ENCODE measurements around the gene ARHGEF19.
"Not testable (repeated sequence)": the region's sequence is repeated elsewhere in the genome, so short reads cannot be mapped to it uniquely, and the experiment has no call there.

Gene ARHGEF19

DNA sequence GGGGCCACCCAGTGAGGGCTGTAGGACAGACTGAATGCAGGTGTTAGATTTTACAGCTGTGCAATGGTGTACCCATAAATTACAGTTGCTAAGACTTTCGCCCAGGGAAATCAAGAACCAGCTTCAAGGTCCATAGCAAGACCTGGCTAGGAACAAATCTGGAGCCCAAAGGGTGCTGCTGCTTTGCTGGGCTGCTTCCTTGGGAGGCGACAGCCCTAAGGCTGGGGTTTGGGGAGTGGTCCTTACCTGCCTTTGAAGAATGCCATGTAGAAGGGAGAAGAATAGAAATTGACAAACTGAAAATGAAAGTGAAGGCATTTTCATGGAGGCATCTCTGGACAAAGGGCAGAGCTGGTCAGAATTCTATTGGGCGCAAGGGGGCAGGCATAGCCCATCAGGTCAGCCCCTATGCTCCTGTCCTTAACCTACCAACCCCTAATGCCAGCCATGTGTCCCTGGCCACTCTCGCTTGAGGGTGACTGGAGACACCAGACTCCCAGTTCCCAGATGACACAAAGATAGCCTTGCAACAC is 7.6 kb upstream of the ARHGEF19 start:
- DNase-seq (ENCODE audit: low spot score), result no peak

- no peak for DNase-seq (ENCODE audit: low spot score)
Observed at GRCh38 chr1:16218674-16219071, 6.2 kb upstream of the ARHGEF19 start.

DNA sequence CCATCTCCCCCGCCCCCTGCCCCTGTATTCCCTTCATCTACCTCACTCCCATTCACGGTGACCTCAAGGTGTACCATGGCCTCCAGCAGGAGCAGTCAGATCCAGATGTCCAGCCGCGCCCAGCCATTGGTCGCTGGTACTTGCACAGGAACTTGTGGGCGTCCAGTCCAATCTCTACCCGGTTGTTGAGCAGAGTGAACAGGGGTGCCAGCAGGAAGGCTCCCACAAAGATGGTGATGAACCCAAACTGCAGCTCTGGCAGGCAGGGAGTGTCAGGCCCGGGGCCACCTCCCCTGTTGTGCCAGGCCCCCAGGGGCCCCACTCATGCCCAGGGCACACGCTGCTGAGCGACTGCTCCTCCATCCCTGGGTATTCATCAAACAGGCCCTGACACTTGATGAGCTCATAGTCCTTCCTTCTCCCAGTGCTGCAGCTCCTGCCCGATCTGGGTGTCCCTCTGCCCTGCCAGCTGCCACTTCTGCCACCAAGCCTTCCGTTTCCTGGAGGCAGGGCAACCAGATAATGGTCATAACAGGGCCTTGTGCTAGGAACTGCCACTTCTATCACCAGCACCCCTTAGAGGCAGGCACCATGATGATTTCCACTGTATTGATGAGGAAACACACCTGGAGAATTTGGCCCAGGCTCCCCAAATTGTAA is 5.7 kb upstream of the ARHGEF19 start:
- DNase-seq (ENCODE audit: low spot score), result no peak

- peak; percentile 96 for DNase-seq (ENCODE audit: low spot score)
Observed at GRCh38 chr1:16217061-16217785, 4.8 kb upstream of the ARHGEF19 start.

DNA sequence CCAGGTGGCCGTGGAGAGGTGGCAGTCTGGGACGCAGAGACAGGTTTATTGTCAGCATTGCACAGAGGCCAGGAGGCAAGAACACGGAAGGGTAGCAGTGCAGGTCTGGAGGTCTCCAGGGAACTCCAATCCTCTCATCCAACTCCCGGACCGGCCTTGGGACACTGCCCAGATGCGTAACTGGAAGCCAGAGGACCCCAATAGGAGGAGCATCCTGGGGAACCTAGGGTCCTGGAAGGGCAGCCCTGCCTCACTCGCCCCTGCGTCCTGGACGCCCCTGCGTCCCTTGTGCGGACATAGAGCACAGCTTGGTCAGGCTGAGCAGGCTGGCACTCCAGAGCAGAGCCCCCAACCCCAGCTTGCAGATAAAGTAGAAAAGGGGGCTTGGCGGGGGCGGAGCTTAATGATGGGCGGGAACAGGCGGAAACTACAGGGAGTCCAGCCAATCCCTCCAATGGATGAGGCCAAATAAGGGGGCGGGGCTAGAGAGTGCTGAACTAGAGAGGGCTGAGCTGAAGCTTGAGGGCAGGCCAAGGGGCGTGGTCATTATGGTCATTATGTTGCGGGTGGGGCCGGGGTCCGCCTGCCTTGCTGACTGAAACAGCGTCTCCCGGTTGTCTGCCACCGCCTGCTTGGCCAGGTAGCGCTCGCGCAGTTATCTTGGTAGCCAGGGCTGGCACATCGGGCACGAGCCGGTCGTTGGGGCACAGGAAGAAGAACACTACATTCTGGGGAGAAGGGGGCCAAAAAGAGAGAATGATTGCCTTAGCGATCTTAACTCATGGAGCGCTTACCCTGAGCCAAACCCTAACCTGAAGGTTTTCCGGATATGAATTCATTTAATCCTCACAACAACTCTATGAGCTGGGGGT is 3.7 kb upstream of the ARHGEF19 start:
- peak; percentile 72 for DNase-seq (ENCODE audit: low spot score)

- DNase-seq (ENCODE audit: low spot score), result not testable (repeated sequence)
Observed at GRCh38 chr1:16215240-16215639, 2.8 kb upstream of the ARHGEF19 start.

GRCh38 chr1:16213544-16213943 is 1.1 kb upstream of the ARHGEF19 start:
- not testable (repeated sequence) for DNase-seq (ENCODE audit: low spot score)

DNA sequence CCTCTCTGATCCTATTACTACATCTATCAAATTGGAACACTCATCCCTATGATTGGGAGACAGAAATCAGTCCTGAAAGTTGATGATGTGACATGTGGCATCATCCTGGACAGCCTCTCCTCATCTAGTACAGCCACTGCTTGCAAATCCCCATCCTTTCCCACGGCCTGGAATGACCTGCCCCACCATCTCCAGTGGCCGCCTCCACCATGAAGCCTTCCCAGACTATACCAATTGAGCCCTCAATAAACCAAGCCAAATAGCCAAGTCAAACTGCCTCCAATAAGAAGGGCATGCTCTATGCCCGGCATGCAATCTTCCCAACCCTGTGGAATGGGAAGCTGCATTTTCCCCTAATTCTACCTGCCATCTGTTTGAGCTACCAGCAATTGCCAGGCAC is 561 bp upstream of the ARHGEF19 start:
- no peak for DNase-seq (ENCODE audit: low spot score)

- DNase-seq (ENCODE audit: low spot score), result no peak
Observed at GRCh38 chr1:16211824-16212223, 628 bp downstream of the ARHGEF19 start.

DNA sequence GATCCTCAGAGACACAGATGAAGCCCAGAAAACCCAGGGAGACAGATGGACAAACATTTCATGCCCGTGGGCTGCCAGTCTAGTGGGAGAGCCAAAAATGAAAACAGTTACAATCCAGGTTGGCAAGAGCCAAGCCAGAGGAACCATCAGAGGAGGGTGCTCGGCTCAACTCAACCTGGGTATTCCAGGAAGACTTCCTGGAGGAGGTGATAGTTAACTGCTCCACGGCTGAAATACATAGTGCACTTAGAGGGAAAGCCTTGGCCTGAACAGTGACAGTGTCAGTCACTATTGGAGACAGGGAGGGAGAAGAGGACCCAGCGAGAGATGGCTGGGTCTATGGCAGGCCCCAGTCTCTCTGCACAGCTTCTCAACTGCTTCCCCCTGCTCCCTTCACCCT is 1.9 kb downstream of the ARHGEF19 start:
- DNase-seq (ENCODE audit: low spot score), result no peak

DNA sequence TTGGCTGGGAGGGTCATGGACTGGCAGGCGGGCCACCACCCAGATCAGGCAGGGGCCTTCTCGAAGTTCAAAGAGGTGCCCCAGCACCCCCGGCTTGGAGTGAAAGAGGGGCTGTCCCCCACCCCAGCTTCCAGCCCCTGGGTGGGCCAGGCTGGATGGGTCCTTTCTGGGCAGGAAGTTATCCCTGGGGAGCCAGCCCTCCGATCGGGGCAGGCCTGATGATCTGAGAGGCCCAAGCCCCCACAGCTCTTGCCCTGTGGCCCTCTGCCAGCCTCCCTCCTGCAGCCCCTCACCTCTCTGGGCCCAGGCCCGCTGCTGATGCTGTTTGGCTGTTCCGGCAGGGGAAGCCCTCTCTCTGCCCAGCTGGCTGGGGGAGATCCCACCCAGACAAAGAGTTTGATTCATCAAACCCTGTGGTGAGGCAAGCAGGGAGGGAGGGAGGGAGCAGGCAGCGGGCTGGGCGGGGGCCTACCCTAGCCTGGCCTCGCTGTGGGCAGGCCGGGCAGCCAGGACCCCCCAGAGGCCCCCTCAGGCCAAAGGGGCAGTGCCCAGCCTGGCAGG is 2.5 kb downstream of the ARHGEF19 start:
- DNase-seq (ENCODE audit: low spot score), result no peak

DNA sequence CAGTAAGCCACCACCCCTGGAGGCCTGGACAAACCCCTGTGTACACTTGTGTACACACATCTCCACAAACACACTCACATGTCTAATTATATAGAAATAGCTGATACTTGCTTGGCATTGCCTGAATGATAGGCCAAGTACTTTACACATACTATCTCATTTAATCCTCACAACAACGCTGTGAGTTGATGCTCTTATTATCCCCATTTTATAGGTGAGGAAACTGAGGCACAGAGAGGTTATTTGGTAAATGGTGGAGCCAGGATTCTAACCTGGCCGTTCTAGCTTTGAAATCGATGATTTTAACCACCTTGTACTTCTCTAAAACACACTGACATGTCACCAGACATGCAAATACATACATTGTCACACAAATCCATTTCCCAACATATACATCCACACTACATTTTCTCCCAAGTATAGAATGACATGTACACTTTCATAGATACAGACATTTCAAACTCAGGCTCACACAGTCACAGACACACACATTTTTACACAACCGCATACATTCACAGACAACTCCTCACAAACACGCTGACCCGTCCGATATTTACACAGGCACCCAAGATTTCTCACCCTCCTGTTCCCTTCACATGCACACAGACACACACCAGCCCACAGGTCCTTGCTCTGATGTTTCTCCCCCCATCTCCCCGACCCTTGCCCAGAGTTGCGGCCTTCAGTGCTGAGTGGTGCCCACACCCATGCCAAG is 3.2 kb downstream of the ARHGEF19 start:
- DNase-seq (ENCODE audit: low spot score), result no peak

DNA sequence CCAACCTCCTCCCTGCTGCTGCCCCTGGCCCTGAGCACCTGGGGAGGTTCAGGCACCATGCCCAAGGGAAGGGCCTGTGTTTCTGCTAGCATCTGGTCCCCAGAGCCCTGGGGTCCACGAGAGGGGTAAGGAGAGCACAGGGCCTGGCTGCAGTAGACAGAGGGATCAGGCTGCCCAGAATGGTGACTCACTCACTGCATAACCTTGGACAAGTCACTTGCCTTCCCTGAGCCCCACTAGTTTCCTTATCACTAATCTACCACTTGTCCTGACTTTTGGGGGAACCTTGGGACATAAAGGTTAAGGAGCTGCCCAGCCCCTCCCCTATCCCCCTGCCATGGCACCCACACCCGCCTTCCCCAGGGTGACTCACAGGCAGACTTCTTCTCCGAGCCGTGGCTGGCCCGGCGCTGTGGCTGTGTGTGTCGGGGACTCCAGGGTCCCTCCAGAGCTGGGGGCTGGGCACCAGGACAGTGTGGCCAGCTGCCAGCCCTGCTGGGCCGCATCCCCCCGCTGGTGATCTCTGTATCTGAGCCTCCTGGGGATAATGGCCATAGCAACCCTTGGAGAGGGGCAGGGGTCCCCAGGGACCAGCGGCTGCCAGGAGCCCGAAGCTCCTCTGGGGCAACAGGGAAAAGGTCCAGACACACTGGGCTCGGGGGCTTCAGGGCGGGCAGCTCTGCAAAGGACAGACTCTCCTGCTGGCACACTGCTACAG is 4.0 kb downstream of the ARHGEF19 start:
- no peak for DNase-seq (ENCODE audit: low spot score)

GRCh38 chr1:16207318-16208269 is 4.9 kb downstream of the ARHGEF19 start:
- DNase-seq (ENCODE audit: low spot score), result peak; percentile 37

DNA sequence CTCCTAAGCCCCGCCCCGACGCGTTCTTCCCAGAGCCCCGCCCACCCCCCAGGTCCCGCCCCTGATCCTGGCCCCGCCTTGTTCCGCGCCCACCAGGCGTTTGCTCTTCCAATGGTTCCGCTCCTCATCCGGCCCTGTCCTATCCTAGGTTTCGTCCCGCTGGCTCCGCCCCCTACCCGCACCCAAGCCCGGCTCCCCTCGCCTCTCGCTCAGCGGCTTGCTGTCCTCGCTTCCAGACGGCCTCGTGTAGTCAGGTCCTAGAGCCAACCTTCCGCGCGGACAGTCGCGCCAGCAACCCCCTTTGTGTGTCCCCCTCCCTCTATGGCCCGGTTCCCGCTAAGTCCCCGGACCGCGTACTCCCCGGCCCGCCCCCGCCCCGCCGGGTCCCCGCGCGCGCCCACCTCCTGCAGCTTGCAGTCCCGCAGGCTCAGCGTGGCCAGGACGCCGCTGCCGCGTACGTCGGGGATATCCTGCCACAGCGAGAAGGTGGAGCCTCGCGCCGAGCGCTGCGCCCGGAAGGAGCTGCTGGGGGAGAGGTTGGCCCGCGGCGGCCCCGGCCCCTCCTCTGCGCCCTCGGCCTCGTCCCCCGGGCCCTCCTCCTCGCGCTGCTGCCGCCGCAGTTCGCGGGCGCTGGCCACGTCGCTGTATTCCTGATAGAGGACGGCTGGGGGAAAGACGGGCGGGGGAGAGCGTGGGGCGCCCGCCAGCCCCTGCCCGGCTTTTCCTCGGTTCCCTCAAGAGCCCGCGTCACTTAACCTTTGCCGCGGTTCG is 5.7 kb downstream of the ARHGEF19 start:
- DNase-seq (ENCODE audit: low spot score), result peak; percentile 97

DNA sequence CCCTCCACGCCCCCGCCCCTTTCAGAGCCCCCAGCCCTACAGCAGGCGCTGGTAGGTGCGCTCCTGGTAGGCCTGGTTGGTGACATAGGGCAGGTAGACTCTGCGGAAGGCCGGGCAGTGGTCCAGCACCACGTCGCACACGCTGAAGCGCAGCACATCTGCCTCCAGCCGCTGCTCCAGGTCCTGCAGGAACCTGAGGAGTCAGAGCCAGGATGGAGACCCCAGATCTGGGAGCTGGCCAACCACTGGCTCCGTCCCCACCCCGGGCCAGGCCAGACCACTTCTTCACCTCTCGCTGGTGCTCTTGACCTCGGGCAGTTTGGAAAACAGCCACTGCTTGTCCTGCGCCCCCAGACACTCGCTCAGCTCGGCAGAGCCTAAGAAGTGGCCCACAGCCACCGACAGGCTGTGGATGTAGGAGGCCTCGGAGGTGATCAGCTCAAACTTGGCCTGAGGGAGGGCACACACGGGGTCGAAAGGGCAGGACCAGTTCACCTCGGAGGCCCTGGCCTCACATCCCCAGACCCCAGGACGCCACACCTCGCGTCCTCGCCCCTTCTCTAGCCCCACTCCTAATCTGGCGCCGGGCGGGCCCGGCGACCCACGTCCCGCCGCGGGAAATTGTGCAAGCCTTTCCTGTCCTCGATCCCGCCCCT is 6.4 kb downstream of the ARHGEF19 start:
- DNase-seq (ENCODE audit: low spot score), result no peak

DNA sequence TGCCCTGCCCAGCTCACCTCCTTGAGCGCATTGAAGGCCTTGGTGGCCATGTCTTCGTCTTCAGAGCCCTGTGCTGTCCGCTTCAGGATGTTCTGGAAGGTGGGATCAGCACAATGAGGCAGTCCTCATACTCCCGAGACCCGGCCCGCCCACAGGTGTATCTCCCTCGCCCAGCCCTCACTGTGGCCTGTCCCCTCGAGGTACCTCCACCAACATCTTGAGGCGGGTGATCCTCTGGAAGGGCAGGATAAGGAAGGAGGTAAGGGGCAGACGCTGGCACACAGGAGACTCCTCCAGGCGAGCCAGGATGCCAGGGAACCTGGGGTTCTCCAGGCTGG is 7.1 kb downstream of the ARHGEF19 start:
- DNase-seq (ENCODE audit: low spot score), result no peak

- no peak for DNase-seq (ENCODE audit: low spot score)
Observed at GRCh38 chr1:16204634-16205333, 7.7 kb downstream of the ARHGEF19 start.

Data from hepatic stellate cell (primary cell).